Adrenal gland (tissue), 12 donors: ENCODE measurements around the gene SPAG9. TPM values are rescaled to one million over a fixed set of nuclear protein-coding genes. Genes with fewer than 3 reads are reported as not detected.

Experiments
- DNase-seq, 7 donors: peaks; one replicate each; pipeline ENCODE4 v3.0.0-alpha.2; 2019 to 2020
- H3K27ac ChIP-seq, 5 donors: fragments of 200-600 bp; sonication (generic) in 4 of 5; 1 replicate in 3 of 5; 2 replicates in 2 of 5; pipeline versions ENCODE4 v1.5.1 to v1.8.0; 2016 to 2020; ENCODE audit warnings: mild to moderate bottlenecking in 1 of 5
- H3K27me3 ChIP-seq: fragments of 200-600 bp; 2 replicates; pipeline ENCODE4 v1.8.0; 2021
- H3K36me3 ChIP-seq, 2 donors: fragments of 200-600 bp; replicated peaks in 1 of 2; 1 replicate in 1 of 2; 2 replicates in 1 of 2; pipeline versions ENCODE4 v1.5.1 to v1.8.0; 2018 to 2022
- H3K4me1 ChIP-seq, 2 donors: fragments of 200-600 bp; replicated peaks in 1 of 2; 1 replicate in 1 of 2; 2 replicates in 1 of 2; pipeline versions ENCODE4 v1.5.1 to v1.8.0; 2018 to 2021
- H3K4me3 ChIP-seq, 4 donors: fragments of 200-600 bp; sonication (generic) in 3 of 4; one replicate each; pipeline ENCODE4 v1.5.1; 2016 to 2018
- H3K9me3 ChIP-seq, 3 donors: fragments of 200-600 bp; sonication (generic) in 1 of 3; replicated peaks in 1 of 3; 1 replicate in 2 of 3; 2 replicates in 1 of 3; pipeline versions ENCODE4 v1.5.1 to v1.8.0; 2016 to 2021
- POLR2A ChIP-seq, 2 donors: fragments of 450-650 bp; IDR thresholded peaks; one replicate each; pipeline ENCODE4 v1.6.1; 2017; ENCODE audit warnings: antibody characterized with exemption in 2 of 2, mild to moderate bottlenecking in 2 of 2, moderate library complexity in 1 of 2
- WGBS, 4 donors: extraction: QIAGEN DNeasy Blood & Tissue Kit in 2 of 4; methylation state at CpG; one replicate each; pipeline versions ENCODE4 v1.1.5 to v1.1.7; 2013 to 2017; 5-methylcytosine and 5-hydroxymethylcytosine counted together
- intact Hi-C, 2 donors: fragments of 100-400 bp; cut with DNase I; formaldehyde crosslinking; loops; one replicate each; pipeline versions ENCODE4 v1.14.1 to v1.15.0; 2022 to 2023
- polyA plus RNA-seq, 3 donors: library from polyadenylated mRNA; stranded (reverse); fragments of 200-250 nt in 2 of 3; fragments of 350-450 nt in 1 of 3; fragmentation: Illumina TruSeq in 1 of 3; extraction: RNeasy Lipid Tissue Mini Kit (QIAGEN cat#74804) in 1 of 3; gene quantifications; one replicate each; pipeline ENCODE4 v1.2.3, GENCODE V29; 2013 to 2014
- total RNA-seq, 9 donors: library from RNA; depleted of rRNA in 4 of 9; stranded (reverse); fragments of >200 nt in 4 of 9; fragments of 120-200 nt in 1 of 9; fragmentation: NEBNext Ultra II Directional in 1 of 9; extraction: Animal tissue kit (Norgen Biotek cat#: 25700) in 1 of 9; gene quantifications; one replicate each; pipeline versions ENCODE4 v1.1.0 to v1.2.4, GENCODE V29; 2013 to 2023
- TF ChIP-seq, protein P1 (sequence below), 6 experiments: fragments of 450-650 bp in 4 of 6; fragments of 200-600 bp in 2 of 6; sonication (generic) in 1 of 6; IDR thresholded peaks; 1 replicate in 5 of 6; 2 replicates in 1 of 6; pipeline versions ENCODE4 v1.5.1 to v1.8.0; 2016 to 2021; ENCODE audit warnings: antibody characterized with exemption in 6 of 6, mild to moderate bottlenecking in 2 of 6, moderate library complexity in 1 of 6
- donor health status: healthy with polysubstance abuse.
- donor health status: Bipolar disorder and iron deficiency.
- donor health status: DM: yes; HTN: yes; CAD: no.
- donor health status: DM: no; HTN: no; CAD: no.
- donor health status: DM: no; HTN: no; CAD: no.
- donor health status: DM: yes; HTN: yes; CAD: no.

SPAG9 gene
- total and polyA plus RNA-seq, 12 donors = 23.5 to 99.8 (median 62.9) TPM

DNA sequence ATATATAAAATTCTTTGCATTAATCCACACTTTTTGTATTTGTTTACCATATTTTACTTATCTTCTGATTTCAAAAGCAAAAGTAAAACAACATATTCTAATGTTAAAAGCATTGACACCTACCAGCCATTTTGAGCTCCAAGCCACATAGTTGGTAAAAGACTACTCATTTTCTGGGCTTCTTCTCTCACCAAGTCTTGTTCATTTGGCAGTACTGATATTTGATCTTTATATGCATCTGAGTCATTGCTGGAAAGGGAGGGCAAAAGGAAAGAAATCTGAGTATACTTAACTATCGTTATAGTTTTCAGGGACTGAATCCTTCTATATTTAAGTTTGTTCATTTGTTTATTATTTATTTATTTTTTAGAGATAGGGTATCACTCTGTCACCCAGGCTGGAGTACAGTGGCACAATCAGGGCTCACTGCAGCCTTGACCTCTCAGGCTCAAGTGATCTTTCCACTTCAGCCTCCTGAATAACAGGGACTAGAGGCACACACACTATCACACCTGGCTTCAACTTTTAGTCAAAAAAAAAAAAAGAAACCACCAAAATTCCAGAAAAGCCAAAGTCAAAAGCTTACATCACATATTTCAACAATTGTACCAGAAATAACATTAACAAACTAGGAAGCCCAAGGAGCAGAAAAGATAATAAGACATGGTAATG, 133.5 kb downstream of the SPAG9 start:
- 50 to 55% (median 51%) methylated on average over 1 of the region's 1 CpG for WGBS, 4 donors
- TF ChIP-seq, protein P1, sequence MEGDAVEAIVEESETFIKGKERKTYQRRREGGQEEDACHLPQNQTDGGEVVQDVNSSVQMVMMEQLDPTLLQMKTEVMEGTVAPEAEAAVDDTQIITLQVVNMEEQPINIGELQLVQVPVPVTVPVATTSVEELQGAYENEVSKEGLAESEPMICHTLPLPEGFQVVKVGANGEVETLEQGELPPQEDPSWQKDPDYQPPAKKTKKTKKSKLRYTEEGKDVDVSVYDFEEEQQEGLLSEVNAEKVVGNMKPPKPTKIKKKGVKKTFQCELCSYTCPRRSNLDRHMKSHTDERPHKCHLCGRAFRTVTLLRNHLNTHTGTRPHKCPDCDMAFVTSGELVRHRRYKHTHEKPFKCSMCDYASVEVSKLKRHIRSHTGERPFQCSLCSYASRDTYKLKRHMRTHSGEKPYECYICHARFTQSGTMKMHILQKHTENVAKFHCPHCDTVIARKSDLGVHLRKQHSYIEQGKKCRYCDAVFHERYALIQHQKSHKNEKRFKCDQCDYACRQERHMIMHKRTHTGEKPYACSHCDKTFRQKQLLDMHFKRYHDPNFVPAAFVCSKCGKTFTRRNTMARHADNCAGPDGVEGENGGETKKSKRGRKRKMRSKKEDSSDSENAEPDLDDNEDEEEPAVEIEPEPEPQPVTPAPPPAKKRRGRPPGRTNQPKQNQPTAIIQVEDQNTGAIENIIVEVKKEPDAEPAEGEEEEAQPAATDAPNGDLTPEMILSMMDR (IDR thresholded peaks at IDR 0.05) = no peak
- TF ChIP-seq POLR2A (IDR thresholded peaks at IDR 0.05) = no peak
- H3K9me3 ChIP-seq = no peaks in the 10 kb centered on the region
- peak overlapping the region in 2 of 5 donors; percentile 20 to 24 for H3K27ac ChIP-seq
- no peaks in the 10 kb centered on the region for H3K27me3 ChIP-seq
- no peak for DNase-seq
- peaks cover 6 to 9% of the 10 kb centered on the region in 2 donors for H3K4me1 ChIP-seq
- H3K36me3 ChIP-seq = peaks cover 0 to 78% of the 10 kb centered on the region in 2 donors
- H3K4me3 ChIP-seq = no peak overlapping the region
- intact Hi-C loops = no loop called here

GRCh38 chr17:50981279-50981678, 139.4 kb downstream of the SPAG9 start:
- intact Hi-C loops = no loop called here
- no peak overlapping the region for H3K4me3 ChIP-seq
- no peaks in the 10 kb centered on the region for H3K9me3 ChIP-seq
- H3K4me1 ChIP-seq = no peaks in the 10 kb centered on the region
- peaks cover 0 to 75% of the 10 kb centered on the region in 2 donors for H3K36me3 ChIP-seq
- no peak overlapping the region for H3K27ac ChIP-seq
- H3K27me3 ChIP-seq = no peaks in the 10 kb centered on the region
- DNase-seq = no peak
- TF ChIP-seq, protein P1 (IDR thresholded peaks at IDR 0.05) = no peak
- TF ChIP-seq POLR2A (IDR thresholded peaks at IDR 0.05) = no peak

DNA sequence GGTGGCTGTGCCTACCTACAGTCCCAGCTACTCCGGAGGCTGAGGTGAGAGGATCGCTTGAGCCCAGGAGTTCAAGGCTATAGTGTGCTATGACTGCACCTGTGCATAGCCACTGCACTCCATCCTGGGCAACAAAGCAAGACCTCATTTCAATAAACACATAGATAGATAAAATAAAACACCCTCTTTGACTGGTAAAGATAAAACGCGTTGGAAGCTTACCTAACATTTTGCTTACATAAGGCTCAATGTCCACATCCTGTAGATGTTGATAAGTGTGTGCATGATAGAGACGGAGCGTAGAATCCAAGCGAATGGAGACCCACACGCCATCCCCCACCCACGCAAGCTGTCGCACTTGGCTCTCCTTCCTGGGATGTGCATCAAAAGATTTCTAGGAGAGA, 141.1 kb downstream of the SPAG9 start:
- no peaks in the 10 kb centered on the region for H3K9me3 ChIP-seq
- no peak for DNase-seq
- 92 to 97% (median 96%) methylated on average over 10 of the region's 10 CpGs for WGBS, 4 donors
- H3K36me3 ChIP-seq = peaks cover 0 to 71% of the 10 kb centered on the region in 2 donors
- H3K4me3 ChIP-seq = no peak overlapping the region
- H3K27ac ChIP-seq = no peak overlapping the region
- TF ChIP-seq, protein P1 (IDR thresholded peaks at IDR 0.05) = no peak
- no peak for TF ChIP-seq POLR2A (IDR thresholded peaks at IDR 0.05)
- intact Hi-C loops = no loop called here
- no peaks in the 10 kb centered on the region for H3K27me3 ChIP-seq
- no peaks in the 10 kb centered on the region for H3K4me1 ChIP-seq

- Histone ChIP-seq H3K27me3 (no peaks in the 10 kb centered on the region), H3K4me3 (no peak overlapping the region), H3K36me3 (peaks cover 0 to 73% of the 10 kb centered on the region in 2 donors), H3K4me1 (no peaks in the 10 kb centered on the region), H3K27ac (no peak overlapping the region), H3K9me3 (no peaks in the 10 kb centered on the region)
- TF ChIP-seq POLR2A (IDR thresholded peaks at IDR 0.05) = no peak
- TF ChIP-seq, protein P1 (IDR thresholded peaks at IDR 0.05) = no peak
- intact Hi-C loops = no loop called here
- WGBS, 4 donors = 64 to 90% (median 74%) methylated on average over 4 of the region's 4 CpGs
- DNase-seq = no peak
Measured at GRCh38 chr17:50977487-50978159, 143.0 kb downstream of the SPAG9 start.
